Caco-2 (cell line): ENCODE measurements around the gene NR1I3. TPM values are rescaled to one million over a fixed set of nuclear protein-coding genes. Genes with fewer than 3 reads are reported as not detected.
A peak's percentile ranks its signal among the peaks of the same experiment; 100 is the strongest.

Experiments used
- BruUV-seq: library from RNA; stranded (reverse); fragments of 400-500 nt; replicated peaks from 2 replicates; lab custom pipeline; 2021; lab: Mats Ljungman, UMichigan
- CTCF ChIA-PET: fragments of 300-600 bp; sonication (Branson Sonifier 250); formaldehyde crosslinking; loops from one replicate; lab custom pipeline; 2022; ENCODE audit warnings: antibody characterized with exemption; lab: Charles Lee
- POLR2A ChIA-PET: fragments of 300-600 bp; sonication (Branson Sonifier 250); formaldehyde crosslinking; loops from one replicate; lab custom pipeline; 2022; ENCODE audit warnings: antibody characterized with exemption; lab: Charles Lee
- DNase-seq, 2 experiments: peaks; one replicate each; pipeline versions ENCODE4 v3.0.0 to v3.0.0-alpha.2; 2020 to 2022
- H3K27me3 ChIP-seq: replicated peaks from 2 replicates; pipeline ENCODE4 v1.6.0; 2011; ENCODE audit warnings: low read length; ENCODE audit not compliant: control insufficient read depth, insufficient read depth
- H3K36me3 ChIP-seq: 2 replicates; pipeline ENCODE4 v1.5.1; 2011; ENCODE audit warnings: low read length; ENCODE audit not compliant: control insufficient read depth, insufficient read depth
- H3K4me1 ChIP-seq: fragments of 250-450 bp; sonication (Bioruptor Pico); 2 replicates; pipeline ENCODE4 v1.5.1; 2020; ENCODE audit warnings: mild to moderate bottlenecking
- H3K4me3 ChIP-seq: 2 replicates; pipeline ENCODE4 v1.5.1; 2011; ENCODE audit warnings: low read depth, mild to moderate bottlenecking, control low read depth, low read length
- H3K9me3 ChIP-seq: fragments of 250-450 bp; sonication (Bioruptor Pico); 2 replicates; pipeline ENCODE4 v1.5.1; 2020; ENCODE audit warnings: mild to moderate bottlenecking, moderate library complexity
- H3K27ac Mint-ChIP-seq: one replicate; pipeline ENCODE4 v1.8.0; 2022; ENCODE audit warnings: mixed read lengths; ENCODE audit not compliant: unreplicated experiment
- H3K27me3 Mint-ChIP-seq: one replicate; pipeline ENCODE4 v1.8.0; 2022; ENCODE audit warnings: mixed read lengths; ENCODE audit not compliant: insufficient read depth, unreplicated experiment
- H3K36me3 Mint-ChIP-seq: one replicate; pipeline ENCODE4 v1.8.0; 2022; ENCODE audit warnings: mild to moderate bottlenecking, mixed read lengths; ENCODE audit not compliant: insufficient read depth, unreplicated experiment
- H3K4me1 Mint-ChIP-seq: one replicate; pipeline ENCODE4 v1.8.0; 2022; ENCODE audit warnings: low read depth, mixed read lengths; ENCODE audit not compliant: unreplicated experiment
- H3K4me3 Mint-ChIP-seq: one replicate; pipeline ENCODE4 v1.8.0; 2022; ENCODE audit warnings: mild to moderate bottlenecking, moderate library complexity, mixed read lengths; ENCODE audit not compliant: unreplicated experiment
- H3K9me3 Mint-ChIP-seq: one replicate; pipeline ENCODE4 v1.8.0; 2022; ENCODE audit warnings: mixed read lengths; ENCODE audit not compliant: unreplicated experiment
- CTCF ChIP-seq, 2 experiments: fragments of 200-600 bp in 1 of 2; IDR thresholded peaks; 1 replicate in 1 of 2; 2 replicates in 1 of 2; pipeline versions ENCODE4 v1.5.1 to v1.8.0; 2011 to 2022; ENCODE audit warnings: antibody characterized with exemption in 1 of 2, control low read depth in 1 of 2, inconsistent platforms in 1 of 2, low read depth in 1 of 2, low read length in 1 of 2, mild to moderate bottlenecking in 1 of 2, moderate library complexity in 1 of 2; ENCODE audit not compliant: insufficient read depth in 1 of 2, severe bottlenecking in 1 of 2, unreplicated experiment in 1 of 2
- intact Hi-C: fragments of 100-400 bp; cut with micrococcal nuclease; formaldehyde crosslinking; loops from one replicate; pipeline ENCODE4 v1.10.0; 2022; ENCODE audit not compliant: unreplicated experiment
- total RNA-seq: library from RNA; stranded (reverse); gene quantifications from 2 replicates; pipeline ENCODE4 v1.2.3, GENCODE V29; 2022

Gene NR1I3
- total RNA-seq, 1 experiment from 2014 or later, result not detected

- Histone ChIP-seq H3K4me1 (peaks cover 15% of the 10 kb centered on the region), H3K4me3 (no peak overlapping the region), H3K9me3 (no peaks in the 10 kb centered on the region), H3K36me3 (no peaks in the 10 kb centered on the region), H3K27me3 (no peaks in the 10 kb centered on the region)
- Mint-ChIP-seq H3K4me3 (no peak overlapping the region), H3K4me1 (peaks cover 20% of the 10 kb centered on the region), H3K27ac (peak overlapping the region; percentile 12), H3K36me3 (no peaks in the 10 kb centered on the region), H3K27me3 (no peaks in the 10 kb centered on the region), H3K9me3 (no peaks in the 10 kb centered on the region)
- no TSS peak for BruUV-seq
- POLR2A ChIA-PET, result no interaction called here
- DNase-seq, result no peak
- intact Hi-C loops, result no loop called here
- no peak for TF ChIP-seq CTCF (IDR thresholded peaks at IDR 0.05; ENCODE audit: insufficient read depth in 1 of 2, low read depth in 1 of 2, low read length in 1 of 2, severe bottlenecking in 1 of 2, unreplicated experiment in 1 of 2)
- CTCF ChIA-PET, result no interaction called here
Measured at GRCh38 chr1:161273402-161273801, 35.4 kb upstream of the NR1I3 start.

- intact Hi-C loops, result no loop called here
- H3K27me3 Mint-ChIP-seq, result no peaks in the 10 kb centered on the region
- Histone ChIP-seq H3K9me3 (no peaks in the 10 kb centered on the region), H3K36me3 (no peaks in the 10 kb centered on the region), H3K4me1 (no peaks in the 10 kb centered on the region), H3K4me3 (no peak overlapping the region), H3K27me3 (no peaks in the 10 kb centered on the region)
- H3K27ac Mint-ChIP-seq, result no peak overlapping the region
- no peak for TF ChIP-seq CTCF (IDR thresholded peaks at IDR 0.05; ENCODE audit: insufficient read depth in 1 of 2, low read depth in 1 of 2, low read length in 1 of 2, severe bottlenecking in 1 of 2, unreplicated experiment in 1 of 2)
- BruUV-seq, result no TSS peak
- DNase-seq, result no peak
- H3K36me3 Mint-ChIP-seq, result no peaks in the 10 kb centered on the region
- no peak overlapping the region for H3K4me3 Mint-ChIP-seq
- no peaks in the 10 kb centered on the region for H3K4me1 Mint-ChIP-seq
- POLR2A ChIA-PET, result no interaction called here
- H3K9me3 Mint-ChIP-seq, result no peaks in the 10 kb centered on the region
- CTCF ChIA-PET, result no interaction called here
Measured at GRCh38 chr1:161267321-161267720, 29.3 kb upstream of the NR1I3 start.

- TF ChIP-seq CTCF (IDR thresholded peaks at IDR 0.05; ENCODE audit: insufficient read depth in 1 of 2, low read depth in 1 of 2, low read length in 1 of 2, severe bottlenecking in 1 of 2, unreplicated experiment in 1 of 2), result no peak
- no peaks in the 10 kb centered on the region for H3K9me3 ChIP-seq
- no peak overlapping the region for H3K4me3 ChIP-seq
- Mint-ChIP-seq H3K27me3 (no peaks in the 10 kb centered on the region), H3K27ac (no peak overlapping the region), H3K9me3 (no peaks in the 10 kb centered on the region), H3K36me3 (no peaks in the 10 kb centered on the region), H3K4me1 (no peaks in the 10 kb centered on the region), H3K4me3 (no peak overlapping the region)
- H3K4me1 ChIP-seq, result no peaks in the 10 kb centered on the region
- no peaks in the 10 kb centered on the region for H3K36me3 ChIP-seq
- POLR2A ChIA-PET, result no interaction called here
- no TSS peak for BruUV-seq
- intact Hi-C loops, result no loop called here
- no peak for DNase-seq
- H3K27me3 ChIP-seq, result no peaks in the 10 kb centered on the region
- CTCF ChIA-PET, result no interaction called here
Measured at GRCh38 chr1:161266836-161267235, 28.8 kb upstream of the NR1I3 start.
